ENCODE results near the gene TOX4. TPM values are rescaled to one million over a fixed set of nuclear protein-coding genes. Genes with fewer than 3 reads are reported as not detected.

Gene TOX4
- total and polyA plus RNA-seq, 9 of the 15 experiments (the other 6 are each of a cell fraction or from before 2014, with no cell fraction given): 9.9 to 76.5 (median 41.0) TPM

- TF ChIP-seq REST (IDR thresholded peaks at IDR 0.05; ENCODE audit: borderline replicate concordance) (peak; percentile 70; the same call in 1 of the 2 replicates), REST (CRISPR knock-in tag; IDR thresholded peaks at IDR 0.05; ENCODE audit: low read depth) (no peak), ZNF23 (CRISPR knock-in tag; IDR thresholded peaks at IDR 0.05) (no peak), MTF1 (CRISPR knock-in tag; IDR thresholded peaks at IDR 0.05; ENCODE audit: borderline replicate concordance) (no peak), MIER1 (IDR thresholded peaks at IDR 0.05; ENCODE audit: low read depth) (no peak), PHB2 (IDR thresholded peaks at IDR 0.05; ENCODE audit: low read depth) (no peak), HOMEZ (CRISPR knock-in tag; IDR thresholded peaks at IDR 0.05) (no peak), DNMT1 (IDR thresholded peaks at IDR 0.05) (no peak), CHD1 (IDR thresholded peaks at IDR 0.05; ENCODE audit: low read length) (no peak), DEAF1 (CRISPR knock-in tag; IDR thresholded peaks at IDR 0.05) (0 out of 2 replicates have a peak, but pooled peaks have one; percentile 38), DACH1 (IDR thresholded peaks at IDR 0.05; ENCODE audit: partially characterized antibody) (no peak), CBFA2T2 (conservative IDR thresholded peaks at IDR 0.05) (no peak), FOXJ2 (tag; IDR thresholded peaks at IDR 0.05) (no peak), CTCF (IDR thresholded peaks at IDR 0.05 in 2 of 3, conservative IDR thresholded peaks at IDR 0.05 in 1 of 3; ENCODE audit: insufficient read depth in 2 of 3, low read depth in 1 of 3, low read length in 3 of 3) (peak; percentile 36 to 60 (median 54); a peak in 4 of 6 replicates)
Observed at GRCh38 chr14:21498540-21499526, 21.8 kb downstream of the TOX4 start (continued).
